ENCODE data around the gene PDE7B.

The PDE7B gene

GRCh38 chr6:135823851-135824250, 27.6 kb upstream of the PDE7B start:
- H3K9ac ChIP-seq (ENCODE audit: low read depth, low read length), result no peak overlapping the region
- no peaks in the 10 kb centered on the region for H3K9me3 ChIP-seq (replicated peaks; ENCODE audit: low read length)
- no peak overlapping the region for H3K4me3 ChIP-seq (ENCODE audit: low read length)
- H3K36me3 ChIP-seq (ENCODE audit: insufficient read depth, low read length), result no peaks in the 10 kb centered on the region
- H3K4me2 ChIP-seq (ENCODE audit: low read length), result no peak overlapping the region
- H3K4me1 ChIP-seq (ENCODE audit: control insufficient read depth, insufficient read depth, low read length), result no peaks in the 10 kb centered on the region
- no peaks in the 10 kb centered on the region for H3K27me3 ChIP-seq (ENCODE audit: control insufficient read depth, insufficient read depth, low read length)

DNA sequence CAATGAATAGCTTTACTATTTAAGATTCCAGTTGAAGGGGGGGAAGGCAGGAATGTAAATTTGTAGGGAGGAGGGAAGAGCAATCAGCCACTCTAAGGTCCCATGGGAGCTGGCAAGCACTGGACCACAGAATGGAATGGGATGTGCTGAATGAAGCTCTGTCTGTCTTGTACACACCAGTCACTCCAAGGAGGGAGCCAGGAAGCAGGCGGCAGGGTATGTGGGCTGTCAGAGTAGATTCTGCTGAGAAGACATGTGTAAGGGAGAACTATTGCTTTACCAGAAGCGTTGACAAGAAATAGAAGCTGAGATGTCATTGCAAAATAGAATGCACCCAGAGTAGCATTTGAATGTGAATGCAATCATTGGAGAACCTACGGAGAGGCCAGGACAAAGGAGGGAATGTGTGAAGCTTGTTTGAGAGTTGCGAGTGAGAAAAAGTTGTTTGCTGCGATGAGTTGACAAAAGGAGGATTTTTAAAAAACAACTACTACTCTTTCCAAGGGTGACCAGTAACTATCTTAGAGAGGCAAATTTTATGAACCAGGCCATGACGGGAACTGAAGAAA, 25.2 kb upstream of the PDE7B start:
- Histone ChIP-seq H3K4me2 (ENCODE audit: low read length) (no peak overlapping the region), H3K4me3 (ENCODE audit: low read length) (no peak overlapping the region), H3K9me3 (replicated peaks; ENCODE audit: low read length) (no peaks in the 10 kb centered on the region), H3K36me3 (ENCODE audit: insufficient read depth, low read length) (no peaks in the 10 kb centered on the region), H3K4me1 (ENCODE audit: control insufficient read depth, insufficient read depth, low read length) (peaks cover 18% of the 10 kb centered on the region), H3K9ac (ENCODE audit: low read depth, low read length) (no peak overlapping the region), H3K27me3 (ENCODE audit: control insufficient read depth, insufficient read depth, low read length) (no peaks in the 10 kb centered on the region)

DNA sequence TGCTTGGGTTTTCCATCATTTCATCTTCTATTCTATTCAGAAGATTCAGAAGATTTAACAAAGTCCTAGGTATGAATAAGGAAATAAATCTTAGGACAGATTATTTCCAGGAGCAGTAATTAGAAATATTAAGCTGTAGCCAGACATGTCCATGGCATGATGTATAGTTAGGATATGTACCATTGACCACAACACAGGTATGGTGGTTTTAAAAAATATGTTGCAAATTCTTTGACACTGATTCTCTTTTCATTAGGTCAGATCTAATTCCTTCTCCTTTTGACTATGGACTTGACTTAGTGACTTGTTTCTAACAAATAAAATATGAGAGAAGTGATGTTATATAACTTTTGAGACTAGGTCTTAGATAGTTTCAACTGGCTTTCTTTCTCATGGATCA, 23.5 kb upstream of the PDE7B start:
- Histone ChIP-seq H3K9ac (ENCODE audit: low read depth, low read length) (no peak overlapping the region), H3K9me3 (replicated peaks; ENCODE audit: low read length) (no peaks in the 10 kb centered on the region)

DNA sequence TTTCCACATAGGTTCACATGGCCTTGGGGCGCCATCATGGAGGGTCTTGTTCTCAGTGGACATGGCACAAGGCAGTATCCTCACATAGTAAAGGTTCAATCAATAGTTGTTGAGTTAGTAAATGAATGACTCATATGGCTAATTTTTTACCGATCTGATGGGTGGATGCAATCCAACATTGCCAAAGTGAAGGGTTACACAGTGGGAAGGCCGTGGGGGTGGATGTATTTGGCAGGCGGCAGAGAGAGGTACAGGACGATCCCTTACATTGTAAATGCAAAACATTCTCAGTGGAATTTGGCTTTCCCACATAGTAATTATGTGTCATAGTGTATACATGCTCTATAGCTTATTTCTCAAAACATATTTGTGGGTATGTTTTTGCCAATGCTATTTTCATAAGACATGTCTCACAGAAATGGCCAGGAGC, 21.0 kb upstream of the PDE7B start:
- H3K9ac ChIP-seq (ENCODE audit: low read depth, low read length), result peak overlapping the region; percentile 48
- no peak overlapping the region for H3K4me3 ChIP-seq (ENCODE audit: low read length)
- H3K9me3 ChIP-seq (replicated peaks; ENCODE audit: low read length), result no peaks in the 10 kb centered on the region
- no peaks in the 10 kb centered on the region for H3K27me3 ChIP-seq (ENCODE audit: control insufficient read depth, insufficient read depth, low read length)
- peaks cover 36% of the 10 kb centered on the region for H3K4me1 ChIP-seq (ENCODE audit: control insufficient read depth, insufficient read depth, low read length)
- no peaks in the 10 kb centered on the region for H3K36me3 ChIP-seq (ENCODE audit: insufficient read depth, low read length)
- peak overlapping the region; percentile 53 for H3K4me2 ChIP-seq (ENCODE audit: low read length)

More for the DNA sequence above, 23.5 kb upstream of the PDE7B start:
- no peaks in the 10 kb centered on the region for H3K36me3 ChIP-seq (ENCODE audit: insufficient read depth, low read length)
- H3K4me2 ChIP-seq (ENCODE audit: low read length), result no peak overlapping the region
- peaks cover 35% of the 10 kb centered on the region for H3K4me1 ChIP-seq (ENCODE audit: control insufficient read depth, insufficient read depth, low read length)
- H3K4me3 ChIP-seq (ENCODE audit: low read length), result no peak overlapping the region
- H3K27me3 ChIP-seq (ENCODE audit: control insufficient read depth, insufficient read depth, low read length), result no peaks in the 10 kb centered on the region

GRCh38 chr6:135831016-135831415, 20.5 kb upstream of the PDE7B start:
- Histone ChIP-seq H3K36me3 (ENCODE audit: insufficient read depth, low read length) (no peaks in the 10 kb centered on the region), H3K9me3 (replicated peaks; ENCODE audit: low read length) (no peaks in the 10 kb centered on the region), H3K4me3 (ENCODE audit: low read length) (peak overlapping the region; percentile 7), H3K9ac (ENCODE audit: low read depth, low read length) (peak overlapping the region; percentile 48), H3K27me3 (ENCODE audit: control insufficient read depth, insufficient read depth, low read length) (no peaks in the 10 kb centered on the region), H3K4me1 (ENCODE audit: control insufficient read depth, insufficient read depth, low read length) (peaks cover 36% of the 10 kb centered on the region), H3K4me2 (ENCODE audit: low read length) (peak overlapping the region; percentile 53)

GRCh38 chr6:135832166-135832565, 19.3 kb upstream of the PDE7B start:
- Histone ChIP-seq H3K9me3 (replicated peaks; ENCODE audit: low read length) (no peaks in the 10 kb centered on the region), H3K9ac (ENCODE audit: low read depth, low read length) (no peak overlapping the region), H3K27me3 (ENCODE audit: control insufficient read depth, insufficient read depth, low read length) (no peaks in the 10 kb centered on the region), H3K4me2 (ENCODE audit: low read length) (no peak overlapping the region), H3K4me1 (ENCODE audit: control insufficient read depth, insufficient read depth, low read length) (peaks cover 36% of the 10 kb centered on the region), H3K36me3 (ENCODE audit: insufficient read depth, low read length) (no peaks in the 10 kb centered on the region), H3K4me3 (ENCODE audit: low read length) (no peak overlapping the region)

DNA sequence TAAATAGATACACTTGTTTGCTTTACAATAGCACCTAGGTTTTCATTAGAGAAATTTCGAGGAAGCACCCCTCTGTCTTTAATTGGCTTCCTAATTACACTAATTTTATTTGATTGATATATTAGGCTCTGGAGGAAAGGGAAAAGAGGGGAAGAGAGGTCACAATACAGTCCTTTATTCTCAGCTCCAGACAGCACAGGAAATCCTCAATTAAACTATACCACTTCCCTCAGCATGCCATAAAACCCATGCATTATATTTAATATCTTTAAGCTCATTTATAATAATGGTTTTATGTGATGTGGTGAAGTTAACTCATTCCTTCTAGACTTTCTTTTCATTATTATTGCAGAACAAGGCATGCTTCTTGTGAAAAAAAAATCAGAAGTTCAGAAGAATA, 17.7 kb upstream of the PDE7B start:
- Histone ChIP-seq H3K27me3 (ENCODE audit: control insufficient read depth, insufficient read depth, low read length) (no peaks in the 10 kb centered on the region), H3K4me2 (ENCODE audit: low read length) (no peak overlapping the region), H3K36me3 (ENCODE audit: insufficient read depth, low read length) (no peaks in the 10 kb centered on the region), H3K9me3 (replicated peaks; ENCODE audit: low read length) (no peaks in the 10 kb centered on the region), H3K4me1 (ENCODE audit: control insufficient read depth, insufficient read depth, low read length) (peaks cover 36% of the 10 kb centered on the region), H3K9ac (ENCODE audit: low read depth, low read length) (no peak overlapping the region), H3K4me3 (ENCODE audit: low read length) (no peak overlapping the region)

- Histone ChIP-seq H3K4me2 (ENCODE audit: low read length) (no peak overlapping the region), H3K36me3 (ENCODE audit: insufficient read depth, low read length) (no peaks in the 10 kb centered on the region), H3K4me1 (ENCODE audit: control insufficient read depth, insufficient read depth, low read length) (peaks cover 2% of the 10 kb centered on the region), H3K9me3 (replicated peaks; ENCODE audit: low read length) (no peaks in the 10 kb centered on the region), H3K9ac (ENCODE audit: low read depth, low read length) (no peak overlapping the region), H3K27me3 (ENCODE audit: control insufficient read depth, insufficient read depth, low read length) (no peaks in the 10 kb centered on the region), H3K4me3 (ENCODE audit: low read length) (no peak overlapping the region)
Observed at GRCh38 chr6:135837735-135838449, 13.6 kb upstream of the PDE7B start.

DNA sequence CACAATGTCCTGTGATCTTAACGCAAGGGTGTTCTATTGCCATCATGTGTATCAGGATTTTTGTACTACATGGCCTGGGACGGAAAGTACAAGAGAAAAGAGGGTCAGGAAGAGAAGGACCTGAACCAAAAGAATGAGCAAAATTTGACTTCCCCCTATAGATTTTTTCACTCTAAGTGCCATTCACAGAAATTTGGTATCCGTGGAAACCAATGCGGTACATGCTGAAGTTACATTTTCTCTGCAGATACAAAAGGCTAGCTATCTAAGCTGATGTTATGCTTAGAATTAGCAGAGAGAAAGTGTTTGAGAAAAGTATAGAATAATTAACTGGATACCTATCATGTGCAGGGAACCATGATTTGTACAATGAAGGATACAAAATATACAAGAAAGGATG, 12.4 kb upstream of the PDE7B start:
- H3K27me3 ChIP-seq (ENCODE audit: control insufficient read depth, insufficient read depth, low read length), result no peaks in the 10 kb centered on the region
- no peak overlapping the region for H3K4me2 ChIP-seq (ENCODE audit: low read length)
- no peaks in the 10 kb centered on the region for H3K4me1 ChIP-seq (ENCODE audit: control insufficient read depth, insufficient read depth, low read length)
- no peaks in the 10 kb centered on the region for H3K36me3 ChIP-seq (ENCODE audit: insufficient read depth, low read length)
- H3K9me3 ChIP-seq (replicated peaks; ENCODE audit: low read length), result no peaks in the 10 kb centered on the region
- no peak overlapping the region for H3K4me3 ChIP-seq (ENCODE audit: low read length)
- no peak overlapping the region for H3K9ac ChIP-seq (ENCODE audit: low read depth, low read length)

DNA sequence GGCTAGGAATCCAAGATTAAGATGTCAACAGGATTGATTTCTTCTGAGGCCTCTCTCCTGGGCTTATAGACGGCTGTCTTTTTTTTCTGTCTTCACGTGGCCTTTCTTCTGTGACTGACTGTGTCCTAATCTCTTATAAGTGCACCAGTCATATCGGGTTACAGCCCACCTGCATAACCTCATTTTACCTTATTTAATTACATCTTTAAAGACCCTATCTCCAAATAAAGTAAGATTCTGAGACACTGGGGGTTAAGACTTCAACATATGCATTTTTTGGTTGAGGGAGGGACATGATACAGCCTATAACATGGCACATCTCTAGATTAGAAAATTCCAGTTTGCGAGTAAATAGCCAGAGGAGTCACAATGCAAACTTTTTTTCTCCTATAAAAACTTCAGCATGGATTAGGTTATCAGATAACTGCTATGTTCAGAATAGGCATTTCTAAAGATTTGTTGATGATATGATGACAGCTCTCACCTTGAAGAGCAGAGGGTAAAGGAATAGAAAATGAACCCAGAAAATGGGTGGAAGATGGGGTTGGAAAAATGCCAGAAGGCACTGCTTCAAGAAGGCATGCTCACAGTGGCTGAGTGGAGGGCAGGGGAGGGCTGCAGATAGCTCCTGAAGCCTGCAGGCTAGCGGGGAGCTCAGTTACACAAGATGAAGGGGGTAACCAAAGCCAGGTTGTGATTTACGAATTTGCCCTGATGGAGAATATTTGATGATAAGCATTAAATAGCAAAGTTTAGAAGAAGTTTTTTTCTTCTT, 8.7 kb upstream of the PDE7B start:
- no peaks in the 10 kb centered on the region for H3K36me3 ChIP-seq (ENCODE audit: insufficient read depth, low read length)

DNA sequence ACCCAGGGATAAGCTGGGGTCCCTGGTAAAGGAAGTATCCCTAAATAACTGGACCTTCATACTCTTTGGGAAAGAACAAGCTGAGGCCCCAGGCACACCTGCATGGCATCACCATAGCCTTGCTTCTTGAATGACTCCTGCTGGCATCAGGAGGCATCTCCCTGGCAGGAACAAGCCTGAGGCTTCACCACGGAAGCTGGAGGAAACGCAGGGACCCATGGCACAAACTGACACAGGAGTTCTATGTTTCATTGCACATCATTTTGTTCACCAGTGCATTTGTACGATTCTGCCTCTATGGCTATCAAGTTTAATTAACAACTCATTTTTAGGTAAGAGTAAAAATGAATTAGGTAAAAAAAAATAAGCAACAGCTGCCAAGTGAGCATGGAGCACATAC, 619 bp upstream of the PDE7B start:
- Histone ChIP-seq H3K9ac (ENCODE audit: low read depth, low read length) (peak overlapping the region; percentile 51), H3K4me2 (ENCODE audit: low read length) (peak overlapping the region; percentile 81), H3K36me3 (ENCODE audit: insufficient read depth, low read length) (no peaks in the 10 kb centered on the region), H3K27me3 (ENCODE audit: control insufficient read depth, insufficient read depth, low read length) (no peaks in the 10 kb centered on the region), H3K4me3 (ENCODE audit: low read length) (peak overlapping the region; percentile 5), H3K9me3 (replicated peaks; ENCODE audit: low read length) (no peaks in the 10 kb centered on the region), H3K4me1 (ENCODE audit: control insufficient read depth, insufficient read depth, low read length) (peaks cover 13% of the 10 kb centered on the region)

More for the DNA sequence above, 8.7 kb upstream of the PDE7B start:
- H3K4me1 ChIP-seq (ENCODE audit: control insufficient read depth, insufficient read depth, low read length), result no peaks in the 10 kb centered on the region
- no peak overlapping the region for H3K4me2 ChIP-seq (ENCODE audit: low read length)
- no peak overlapping the region for H3K9ac ChIP-seq (ENCODE audit: low read depth, low read length)
- H3K27me3 ChIP-seq (ENCODE audit: control insufficient read depth, insufficient read depth, low read length), result no peaks in the 10 kb centered on the region
- H3K9me3 ChIP-seq (replicated peaks; ENCODE audit: low read length), result no peaks in the 10 kb centered on the region
- no peak overlapping the region for H3K4me3 ChIP-seq (ENCODE audit: low read length)
